H1 (cell line): ENCODE data around the gene RAB4B. TPM values are rescaled to one million over a fixed set of nuclear protein-coding genes. Genes with fewer than 3 reads are reported as not detected.

Source experiments
- CTCF ChIA-PET: fragments of 300-600 bp; sonication (Branson Sonifier 250); formaldehyde crosslinking; loops from one replicate; lab custom pipeline; 2021; ENCODE audit not compliant: partially characterized antibody; lab: Charles Lee
- POLR2A ChIA-PET: fragments of 300-600 bp; sonication (Branson Sonifier 250); formaldehyde crosslinking; loops from one replicate; lab custom pipeline; 2021; ENCODE audit warnings: inconsistent platforms; ENCODE audit not compliant: partially characterized antibody; lab: Charles Lee
- DNase-seq, 2 experiments: peaks; one replicate each; pipeline versions ENCODE4 v3.0.0 to v3.0.0-alpha.2; 2010 to 2022; ENCODE audit warnings: low spot score in 2 of 2, low read depth in 1 of 2, mixed read lengths in 1 of 2
- FAIRE-seq: peaks from 2 replicates; lab custom pipeline; 2011; peaks lifted over from hg19 to GRCh38; lab: Jason Lieb, UNC
- H2AFZ ChIP-seq: 2 replicates; pipeline ENCODE4 v1.8.1; 2012; ENCODE audit warnings: low read length, inconsistent platforms
- H2AK5ac ChIP-seq: 2 replicates; pipeline ENCODE4 v1.6.1; 2013; ENCODE audit warnings: low read depth, low read length
- H2BK120ac ChIP-seq: replicated peaks from 2 replicates; pipeline ENCODE3; 2013; ENCODE audit warnings: low read depth, low read length, inconsistent platforms
- H2BK12ac ChIP-seq: 2 replicates; pipeline ENCODE4 v1.6.1; 2013; ENCODE audit warnings: low read depth, low read length
- H2BK15ac ChIP-seq: 2 replicates; pipeline ENCODE4 v1.6.1; 2013; ENCODE audit warnings: low read length
- H2BK20ac ChIP-seq: 2 replicates; pipeline ENCODE4 v1.6.1; 2013; ENCODE audit warnings: low read length
- H2BK5ac ChIP-seq: 2 replicates; pipeline ENCODE4 v1.6.1; 2013; ENCODE audit warnings: low read depth, low read length
- H3K14ac ChIP-seq: 2 replicates; pipeline ENCODE4 v1.6.1; 2013; ENCODE audit warnings: inconsistent platforms; ENCODE audit not compliant: insufficient read length
- H3K18ac ChIP-seq: 2 replicates; pipeline ENCODE4 v1.6.1; 2013; ENCODE audit warnings: low read length; ENCODE audit errors: extremely low read depth
- H3K23ac ChIP-seq: 2 replicates; pipeline ENCODE4 v1.6.1; 2013; ENCODE audit warnings: inconsistent platforms; ENCODE audit not compliant: insufficient read length
- H3K23me2 ChIP-seq: 2 replicates; pipeline ENCODE4 v1.6.1; 2013; ENCODE audit warnings: low read depth, low read length
- H3K27ac ChIP-seq: 2 replicates; pipeline ENCODE4 v1.6.1; 2011; ENCODE audit warnings: low read depth, low read length, inconsistent platforms
- H3K27me3 ChIP-seq, 4 experiments: replicated peaks in 1 of 4; 1 replicate in 1 of 4; 2 replicates in 3 of 4; pipeline versions ENCODE4 v1.6.1 to v1.8.1; 2011 to 2013; ENCODE audit warnings: low read length in 3 of 4, mild to moderate bottlenecking in 3 of 4, inconsistent platforms in 2 of 4, mixed read lengths in 2 of 4, moderate library complexity in 1 of 4; ENCODE audit not compliant: control insufficient read depth in 3 of 4, insufficient read depth in 3 of 4; ENCODE audit errors: extremely low read depth in 1 of 4
- H3K36me3 ChIP-seq, 4 experiments: 2 replicates each; pipeline versions ENCODE4 v1.6.1 to v1.8.1; 2011 to 2013; ENCODE audit warnings: mild to moderate bottlenecking in 4 of 4, low read length in 3 of 4, moderate library complexity in 2 of 4, control low read depth in 1 of 4, inconsistent platforms in 1 of 4; ENCODE audit not compliant: insufficient read depth in 4 of 4, control insufficient read depth in 2 of 4
- H3K4ac ChIP-seq: replicated peaks from 2 replicates; pipeline ENCODE3; 2013; ENCODE audit warnings: low read length, low read depth, mixed read lengths, inconsistent platforms; ENCODE audit not compliant: insufficient read length
- H3K4me1 ChIP-seq, 4 experiments: replicated peaks in 1 of 4; 1 replicate in 1 of 4; 2 replicates in 3 of 4; pipeline versions ENCODE4 v1.6.1 to v1.8.1; 2011 to 2013; ENCODE audit warnings: low read length in 3 of 4, inconsistent platforms in 2 of 4, mixed read lengths in 1 of 4; ENCODE audit not compliant: insufficient read depth in 4 of 4, control insufficient read depth in 3 of 4
- H3K4me2 ChIP-seq, 2 experiments: 2 replicates each; pipeline versions ENCODE4 v1.6.1 to v1.8.1; 2011 to 2013; ENCODE audit warnings: low read depth in 2 of 2, low read length in 2 of 2, control low read depth in 1 of 2, inconsistent platforms in 1 of 2, mild to moderate bottlenecking in 1 of 2; ENCODE audit not compliant: insufficient read depth in 1 of 2
- H3K4me3 ChIP-seq, 4 experiments: fragments of 200-600, 300-600 bp in 1 of 4; sonication (generic), shearing (Covaris generic), sonication (Bioruptor Twin) in 1 of 4; 2 replicates each; pipeline versions ENCODE4 v1.5.1 to v1.8.1; 2011 to 2016; ENCODE audit warnings: low read length in 4 of 4, low read depth in 3 of 4, control low read depth in 2 of 4, inconsistent platforms in 2 of 4, mild to moderate bottlenecking in 2 of 4, mixed read lengths in 1 of 4, moderate library complexity in 1 of 4; ENCODE audit not compliant: insufficient read depth in 2 of 4; ENCODE audit errors: extremely low read depth in 1 of 4
- H3K56ac ChIP-seq: replicated peaks from 2 replicates; pipeline ENCODE3; 2013; ENCODE audit warnings: low read depth, mild to moderate bottlenecking, mixed read lengths, low read length, inconsistent platforms; ENCODE audit not compliant: insufficient read length
- H3K79me1 ChIP-seq: 2 replicates; pipeline ENCODE4 v1.6.1; 2013; ENCODE audit warnings: low read depth, low read length, control low read depth
- H3K79me2 ChIP-seq, 2 experiments: 2 replicates each; pipeline versions ENCODE4 v1.6.1 to v1.8.1; 2012 to 2013; ENCODE audit warnings: low read length in 2 of 2, mild to moderate bottlenecking in 2 of 2, inconsistent platforms in 1 of 2; ENCODE audit not compliant: insufficient read depth in 2 of 2, control insufficient read depth in 1 of 2
- H3K9ac ChIP-seq, 4 experiments: replicated peaks in 1 of 4; 1 replicate in 1 of 4; 2 replicates in 3 of 4; pipeline versions ENCODE4 v1.6.1 to v1.8.1; 2011 to 2013; ENCODE audit warnings: low read depth in 3 of 4, low read length in 3 of 4, control low read depth in 2 of 4, mild to moderate bottlenecking in 2 of 4, moderate library complexity in 2 of 4, inconsistent platforms in 1 of 4; ENCODE audit errors: extremely low read depth in 1 of 4
- H3K9me3 ChIP-seq, 2 experiments: 2 replicates each; pipeline versions ENCODE4 v1.6.1 to v1.8.1; 2012 to 2013; ENCODE audit warnings: mild to moderate bottlenecking in 2 of 2, moderate library complexity in 2 of 2, control low read depth in 1 of 2, inconsistent platforms in 1 of 2, low read depth in 1 of 2, low read length in 1 of 2, mixed read lengths in 1 of 2; ENCODE audit not compliant: insufficient read depth in 2 of 2
- H4K20me1 ChIP-seq, 2 experiments: replicated peaks in 1 of 2; 2 replicates each; pipeline versions ENCODE3 to v1.8.1; 2011 to 2013; ENCODE audit warnings: inconsistent platforms in 2 of 2, low read length in 2 of 2, mild to moderate bottlenecking in 1 of 2; ENCODE audit not compliant: insufficient read depth in 2 of 2, control insufficient read depth in 1 of 2
- H4K5ac ChIP-seq: 2 replicates; pipeline ENCODE4 v1.6.1; 2013; ENCODE audit warnings: low read length, low read depth, mixed read lengths, inconsistent platforms; ENCODE audit not compliant: insufficient read length
- H4K8ac ChIP-seq: 2 replicates; pipeline ENCODE4 v1.8.0; 2013; ENCODE audit warnings: mild to moderate bottlenecking, moderate library complexity, low read length, inconsistent platforms; ENCODE audit not compliant: insufficient read depth; ENCODE audit errors: extremely low read depth
- H4K91ac ChIP-seq: replicated peaks from 2 replicates; pipeline ENCODE3; 2013; ENCODE audit warnings: low read length, mixed read lengths, inconsistent platforms; ENCODE audit not compliant: insufficient read length
- BACH1 ChIP-seq: IDR thresholded peaks from 2 replicates; pipeline ENCODE4 v1.6.1; 2012; ENCODE audit warnings: low read length, improper control_type of control experiment
- CHD1 ChIP-seq: IDR thresholded peaks from 2 replicates; pipeline ENCODE4 v1.6.1; 2012; ENCODE audit warnings: low read depth, low read length, improper control_type of control experiment
- E2F6 ChIP-seq: IDR thresholded peaks from 2 replicates; pipeline ENCODE4 v1.6.1; 2012; ENCODE audit warnings: inconsistent platforms
- KDM5A ChIP-seq: fragments of 200-600 bp; IDR thresholded peaks from 2 replicates; pipeline ENCODE4 v1.7.1; 2012; ENCODE audit warnings: mild to moderate bottlenecking, low read length, inconsistent platforms, mixed read lengths
- MAFK ChIP-seq: IDR thresholded peaks from 2 replicates; pipeline ENCODE4 v1.6.1; 2012; ENCODE audit warnings: low read depth, mild to moderate bottlenecking, improper control_type of control experiment, low read length
- POLR2A ChIP-seq, 2 experiments: IDR thresholded peaks; 1 replicate in 1 of 2; 2 replicates in 1 of 2; pipeline ENCODE4 v1.6.1; 2011; ENCODE audit warnings: low read depth in 2 of 2, low read length in 2 of 2, mild to moderate bottlenecking in 2 of 2; ENCODE audit errors: control extremely low read depth in 1 of 2
- RFX5 ChIP-seq: IDR thresholded peaks from 2 replicates; pipeline ENCODE4 v1.6.1; 2011; ENCODE audit warnings: low read depth, low read length, improper control_type of control experiment, borderline replicate concordance
- SP1 ChIP-seq: IDR thresholded peaks from 2 replicates; pipeline ENCODE4 v1.6.1; 2011; ENCODE audit warnings: low read depth, low read length
- TAF1 ChIP-seq: IDR thresholded peaks from 2 replicates; pipeline ENCODE4 v1.6.1; 2011; ENCODE audit warnings: mild to moderate bottlenecking, low read depth, low read length
- TAF7 ChIP-seq: optimal IDR thresholded peaks from 2 replicates; pipeline ENCODE3; 2011; ENCODE audit warnings: low read depth, mild to moderate bottlenecking, inconsistent platforms, low read length, moderate library complexity, borderline replicate concordance
- WGBS, 2 experiments: shearing (Covaris generic) in 1 of 2; methylation state at CpG; one replicate each; pipeline versions ENCODE4 v1.1.6 to v1.1.7; 2013 to 2015; ENCODE audit warnings: low lambda C conversion rate in 2 of 2, mixed read lengths in 2 of 2, inconsistent platforms in 1 of 2, low coverage in 1 of 2, missing lambda C conversion rate in 1 of 2; ENCODE audit not compliant: insufficient replicate concordance in 2 of 2, insufficient coverage in 1 of 2, insufficient read length in 1 of 2; ENCODE audit errors: extremely low coverage in 1 of 2, missing lambda C conversion rate in 1 of 2; 5-methylcytosine and 5-hydroxymethylcytosine counted together
- polyA plus RNA-seq, 7 experiments: library from polyadenylated mRNA; depleted of rRNA in 3 of 7; stranded (reverse) in 5 of 7; unstranded in 2 of 7; fragments of >200 nt in 5 of 7; fragments of 200-250 nt in 2 of 7; gene quantifications; 1 replicate in 5 of 7; 2 replicates in 1 of 7; 4 replicates in 1 of 7; pipeline versions ENCODE4 v1.2.1 to v1.2.3, GENCODE V29; 2011 to 2013; ENCODE audit warnings: missing spikeins in 2 of 7, mixed read lengths in 2 of 7
- total RNA-seq: library from RNA; stranded (reverse); fragmentation: NEBNext Ultra II Directional; extraction: Animal tissue kit (Norgen Biotek cat#: 25700); gene quantifications from 2 replicates; pipeline ENCODE4 v1.2.1, GENCODE V29; 2021

Gene RAB4B
- total and polyA plus RNA-seq, 2 of the 8 experiments (the other 6 are each of a cell fraction or from before 2014, with no cell fraction given), result 15.9 to 28.6 TPM

- peak; percentile 99 to 100 for DNase-seq
- peak within 1 kb of the TSS; percentile 3 for H3K56ac ChIP-seq
- no peaks in the 10 kb centered on the region for H3K27me3 ChIP-seq
- peak within 1 kb of the TSS; percentile 90 to 99 (median 92) for H3K4me3 ChIP-seq
- WGBS, 2 experiments, result 2% methylated on average over 24 of the region's 110 CpGs; no CpG with 5 or more reads in 1 of the 2 experiments
- peak within 1 kb of the TSS; percentile 92 for H3K27ac ChIP-seq
- H2BK20ac ChIP-seq, result no peak within 1 kb of the TSS
- peak within 1 kb of the TSS; percentile 79 to 91 (median 88) for H3K9ac ChIP-seq
- H4K5ac ChIP-seq, result peak within 1 kb of the TSS; percentile 53
- peaks cover 6% of the 10 kb centered on the region for H3K23me2 ChIP-seq
- peak within 1 kb of the TSS; percentile 95; the same call in 1 of the 2 replicates for H4K8ac ChIP-seq
- H2BK120ac ChIP-seq, result no peak within 1 kb of the TSS
- peaks cover 14 to 46% of the 10 kb centered on the region in 2 experiments for H3K79me2 ChIP-seq
- H4K20me1 ChIP-seq, result peaks cover 24 to 33% of the 10 kb centered on the region in 2 experiments
- peaks cover 3 to 28% (median 6%) of the 10 kb centered on the region in 4 experiments; a peak in 6 of 8 replicates for H3K36me3 ChIP-seq
- FAIRE-seq, result peak; percentile 48
- H3K4me1 ChIP-seq, result peaks cover 0 to 37% (median 22%) of the 10 kb centered on the region in 4 experiments; a peak in 6 of 7 replicates
- peak within 1 kb of the TSS; percentile 67 to 91 for H3K4me2 ChIP-seq
- no peak within 1 kb of the TSS for H3K4ac ChIP-seq
- H2BK5ac ChIP-seq, result peak within 1 kb of the TSS; percentile 82
- peak within 1 kb of the TSS; percentile 83; the same call in 1 of the 2 replicates for H2AK5ac ChIP-seq
- H3K14ac ChIP-seq, result no peak within 1 kb of the TSS
- H2BK12ac ChIP-seq, result peak within 1 kb of the TSS; percentile 39
- no peak within 1 kb of the TSS for H2BK15ac ChIP-seq
- peak within 1 kb of the TSS; percentile 78 for H3K18ac ChIP-seq
- H4K91ac ChIP-seq, result peak within 1 kb of the TSS; percentile 61
- peaks cover 21% of the 10 kb centered on the region for H3K79me1 ChIP-seq
- no peak within 1 kb of the TSS for H3K23ac ChIP-seq
- POLR2A ChIA-PET, result interaction anchor here (0.5 to 15.7 kb wide), 23 partner anchors 9 to 411 kb away, joined by 3 to 241 read pairs (median 6); partner anchors contain the start of genes ACTMAP, COQ8B, ITPKC and MIA
- CTCF ChIA-PET, result interaction anchor here (0.6 to 4.0 kb wide), 10 partner anchors 8 to 153 kb away, joined by 3 to 29 read pairs (median 6); partner anchors contain the start of gene RAB4B
- H2AFZ ChIP-seq, result peak within 1 kb of the TSS; percentile 47; the same call in 1 of the 2 replicates
- H3K9me3 ChIP-seq, result no peaks in the 10 kb centered on the region
- TF ChIP-seq SP1 (peak; percentile 74), RFX5 (no peak), MAFK (no peak), TAF1 (peak; percentile 78), KDM5A (no peak), E2F6 (no peak), BACH1 (no peak), CHD1 (no peak), TAF7 (peak; percentile 67), POLR2A (IDR thresholded peaks at IDR 0.05; ENCODE audit: control extremely low read depth in 1 of 2, low read depth in 2 of 2, low read length in 2 of 2) (peak; percentile 12 to 62; a peak in 2 of 3 replicates)
Observed at GRCh38 chr19:40798683-40799557, 20.9 kb downstream of the RAB4B start, which contains the start of gene EGLN2. TSS of gene EGLN2 (plus strand) at chr19:40799191. CDS start at chr19:40800573, 1,382 bp downstream.
